ENCODE results near the gene NDUFAF7.
"Not testable (repeated sequence)": the region's sequence is repeated elsewhere in the genome, so short reads cannot be mapped to it uniquely, and the experiment has no call there.

NDUFAF7 gene

DNA sequence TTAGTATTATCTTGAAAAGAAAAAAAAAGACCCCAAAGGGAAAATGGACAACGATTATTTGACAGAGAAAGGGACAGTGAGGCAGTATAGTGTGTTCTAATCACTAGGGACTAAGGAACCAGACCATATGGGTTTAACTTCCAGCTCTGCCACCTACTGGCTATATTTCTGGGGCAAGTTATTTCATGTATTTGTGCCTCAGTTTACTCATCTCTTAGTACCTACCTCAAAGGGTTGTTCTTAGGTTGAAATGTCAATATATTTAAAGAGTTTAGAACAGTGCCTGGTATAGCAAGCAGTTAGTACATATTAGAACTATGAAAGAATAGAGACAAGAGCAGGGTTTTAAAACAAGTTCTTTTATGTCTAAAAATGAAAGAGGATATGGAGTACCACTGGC, 50.5 kb downstream of the NDUFAF7 start:
- DNase-seq (ENCODE audit: low read depth in 2 of 3, low spot score in 2 of 3), result no peak

DNA sequence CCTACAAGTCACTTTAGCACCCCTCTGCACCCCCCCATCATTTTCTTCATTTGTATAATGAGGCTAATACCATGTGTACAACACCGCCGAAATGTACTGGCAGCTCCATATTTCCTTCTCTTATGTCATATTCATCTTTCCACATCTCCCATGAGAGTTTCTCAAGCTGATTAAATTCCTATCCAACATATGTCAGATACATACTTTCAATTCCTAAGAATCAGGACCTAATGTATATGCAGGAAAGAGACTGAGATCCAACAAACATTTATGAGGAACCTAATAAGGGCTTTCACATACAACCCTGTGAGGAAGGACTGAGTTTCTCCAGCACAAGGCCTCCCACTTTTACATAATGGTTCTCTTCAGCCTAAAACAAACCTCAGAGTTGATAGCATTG, 51.3 kb downstream of the NDUFAF7 start:
- DNase-seq (ENCODE audit: low read depth in 2 of 3, low spot score in 2 of 3), result no peak

DNA sequence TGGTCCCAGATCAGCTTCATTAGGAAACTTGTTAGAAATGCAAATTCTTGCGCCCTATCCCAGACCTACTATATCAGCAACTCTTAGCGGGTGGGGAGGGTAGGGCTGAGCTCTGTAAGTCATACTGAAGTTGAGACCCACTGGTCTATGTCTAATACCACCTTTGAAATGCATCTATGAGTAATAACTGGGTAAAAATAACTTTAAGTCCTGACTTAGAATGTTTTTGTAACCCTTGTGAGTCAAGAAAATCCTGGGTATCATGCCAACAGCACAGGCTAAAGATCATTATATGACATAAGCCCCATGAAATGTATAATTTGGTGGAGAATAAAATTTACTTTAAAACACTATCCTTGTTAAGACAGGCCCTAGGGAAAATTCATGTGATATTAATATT, 51.7 kb downstream of the NDUFAF7 start:
- no peak for DNase-seq (ENCODE audit: low read depth in 2 of 3, low spot score in 2 of 3)

DNA sequence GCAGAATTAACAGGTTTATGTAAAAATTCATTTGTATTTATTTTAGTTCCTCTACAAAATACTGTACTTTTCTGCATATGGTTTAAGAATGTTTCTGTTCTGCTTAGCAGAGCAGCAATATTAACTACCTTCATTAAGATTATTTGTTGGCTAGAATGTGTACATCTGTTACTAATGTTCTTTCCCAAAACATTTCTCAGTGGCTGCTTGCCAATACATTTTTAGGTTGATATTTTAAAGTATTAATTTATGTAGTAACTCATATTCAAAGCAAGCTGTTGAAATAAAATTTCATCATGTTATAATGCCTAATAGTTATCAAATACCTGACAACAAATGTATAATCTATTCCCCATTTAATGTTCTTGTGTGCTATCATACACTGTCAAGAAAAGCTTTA, 52.9 kb downstream of the NDUFAF7 start:
- DNase-seq (ENCODE audit: low read depth in 2 of 3, low spot score in 2 of 3), result no peak

DNA sequence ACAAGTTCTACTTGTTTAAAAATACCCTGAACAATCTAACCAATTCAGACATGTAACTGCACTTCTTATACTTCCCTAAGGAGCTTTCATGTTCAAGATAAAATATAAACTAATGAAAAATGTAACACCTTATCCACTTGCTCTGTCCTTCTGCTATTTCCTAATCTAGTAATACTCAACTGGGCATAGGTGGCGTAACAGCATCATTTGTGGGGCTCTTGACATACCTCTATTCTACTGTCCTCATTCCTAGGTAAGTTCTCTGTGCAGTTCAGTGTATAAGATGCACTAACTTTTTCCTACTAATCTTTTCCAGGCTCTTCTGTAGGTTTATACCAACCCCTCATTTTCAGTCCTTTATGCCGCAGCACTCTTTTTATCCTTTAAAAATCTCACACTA, 56.5 kb downstream of the NDUFAF7 start:
- no peak for DNase-seq (ENCODE audit: low read depth in 2 of 3, low spot score in 2 of 3)

DNA sequence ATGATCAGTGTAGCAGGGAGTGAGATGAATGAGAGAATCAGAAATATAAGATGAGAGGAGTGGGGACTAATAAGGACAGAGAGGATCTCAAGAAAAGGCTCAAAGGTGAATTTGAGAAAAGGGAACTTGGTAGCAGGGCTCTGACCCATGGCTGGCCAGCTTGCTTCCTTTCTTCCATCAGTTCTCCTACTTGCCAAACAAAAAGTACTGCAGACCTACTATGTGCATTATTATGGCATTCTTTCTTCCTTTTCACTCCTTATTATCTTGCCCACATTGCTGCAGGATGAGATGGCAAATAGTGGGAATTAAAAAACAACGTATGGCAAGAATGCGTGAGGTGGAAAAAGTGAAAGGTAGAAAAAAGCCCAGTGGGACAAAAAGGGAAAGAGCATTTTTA, 60.2 kb downstream of the NDUFAF7 start:
- DNase-seq (ENCODE audit: low read depth in 2 of 3, low spot score in 2 of 3), result no peak

DNA sequence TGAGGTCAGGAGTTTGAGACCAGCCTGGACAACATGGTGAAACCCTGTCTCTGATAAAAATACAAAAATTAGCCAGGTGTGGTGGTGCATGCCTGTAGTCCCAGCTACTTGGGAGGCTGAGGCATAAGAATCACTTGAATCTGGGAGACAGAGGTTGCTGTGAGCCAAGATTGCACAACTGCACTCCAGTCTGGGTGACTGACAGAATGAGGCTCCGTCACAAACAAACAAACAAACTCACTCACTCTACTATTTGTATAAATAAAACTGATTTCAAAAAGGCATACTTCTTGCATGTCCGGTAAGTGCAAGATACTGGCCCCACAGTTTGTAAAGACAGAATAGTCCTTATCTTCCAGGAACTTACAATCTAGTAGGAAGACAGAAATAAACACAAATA, 63.4 kb downstream of the NDUFAF7 start:
- DNase-seq (ENCODE audit: low read depth in 2 of 3, low spot score in 2 of 3), result not testable (repeated sequence)

DNA sequence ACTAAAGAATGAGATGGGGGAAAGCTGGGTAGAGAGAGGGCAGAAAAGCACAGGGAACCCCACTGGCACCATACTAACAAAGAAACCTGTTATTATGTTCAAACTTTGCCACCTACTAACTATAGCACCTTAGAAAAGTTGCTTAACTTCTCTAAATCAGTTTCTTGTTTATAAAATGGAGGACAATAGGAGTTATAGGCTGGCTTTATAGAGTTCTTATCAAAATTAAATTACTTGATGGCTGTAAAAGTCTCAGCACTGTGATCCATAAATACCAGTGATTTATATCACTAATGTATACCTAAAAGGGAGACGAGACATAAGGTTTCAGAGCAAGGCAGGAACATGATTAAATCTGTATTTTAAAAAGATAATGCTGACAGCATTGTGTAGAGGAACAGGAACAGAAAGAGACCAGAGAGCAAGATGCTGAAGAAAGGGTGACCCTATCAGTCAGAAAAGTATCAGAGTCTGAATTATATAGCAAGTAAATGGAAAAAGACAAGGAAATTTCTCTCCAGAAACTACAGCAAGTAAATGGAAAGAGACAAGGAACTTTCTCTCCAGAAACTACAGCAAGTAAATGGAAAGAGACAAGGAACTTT, 64.1 kb downstream of the NDUFAF7 start:
- no peak for DNase-seq (ENCODE audit: low read depth in 2 of 3, low spot score in 2 of 3)

DNA sequence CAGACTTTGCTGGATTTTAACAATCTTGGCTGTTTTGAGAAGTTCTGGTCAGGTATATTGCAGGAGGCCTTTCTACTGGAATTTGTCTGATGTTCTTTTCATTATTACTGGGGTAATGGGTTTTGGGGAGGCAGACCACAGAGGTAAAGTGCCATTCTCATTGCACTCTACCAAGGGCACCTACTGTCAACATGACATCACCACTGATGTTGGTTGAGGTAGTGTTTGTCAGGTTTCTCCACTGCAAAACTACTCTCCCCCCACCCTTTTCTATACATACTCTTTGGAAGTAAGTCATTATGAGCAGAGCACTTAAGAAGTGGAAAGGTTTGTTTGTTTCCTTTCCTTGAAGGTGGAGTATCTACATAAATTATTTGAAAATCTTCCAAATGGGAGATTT, 66.2 kb downstream of the NDUFAF7 start:
- DNase-seq (ENCODE audit: low read depth in 2 of 3, low spot score in 2 of 3), result no peak

All from activated CD8-positive, alpha-beta memory T cell treated with anti-CD3 and anti-CD28 coated beads for 48 hours (primary cell).